GM18502 (cell line): Measurements from ENCODE around the gene EMC9.

Source experiments
- ATAC-seq: cut with Tn5 transposase; IDR thresholded peaks from one replicate; pipeline ENCODE4 v1.9.1; 2021; ENCODE audit warnings: mild to moderate bottlenecking; ENCODE audit not compliant: unreplicated experiment, poor library complexity

The EMC9 gene

DNA sequence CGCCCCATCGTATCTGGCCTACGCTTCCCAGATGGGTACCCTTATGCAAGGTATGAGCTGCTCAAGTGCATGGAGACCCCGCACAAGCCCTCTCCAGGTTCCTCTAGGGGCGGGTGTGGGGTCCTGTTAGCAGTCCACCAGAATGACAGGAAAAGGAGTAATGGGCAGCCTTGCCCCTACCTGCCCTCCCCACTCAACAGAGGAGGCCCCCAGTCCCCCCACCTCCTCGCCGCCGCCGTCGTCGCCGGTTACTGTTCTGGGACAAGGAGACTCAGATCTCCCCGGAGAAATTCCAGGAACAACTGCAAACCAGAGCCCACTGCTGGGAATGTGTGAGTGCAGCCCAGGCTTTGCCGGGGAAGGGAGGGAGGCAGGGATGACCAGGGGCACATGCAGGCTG, 36.5 kb upstream of the EMC9 start:
- ATAC-seq = no peak

DNA sequence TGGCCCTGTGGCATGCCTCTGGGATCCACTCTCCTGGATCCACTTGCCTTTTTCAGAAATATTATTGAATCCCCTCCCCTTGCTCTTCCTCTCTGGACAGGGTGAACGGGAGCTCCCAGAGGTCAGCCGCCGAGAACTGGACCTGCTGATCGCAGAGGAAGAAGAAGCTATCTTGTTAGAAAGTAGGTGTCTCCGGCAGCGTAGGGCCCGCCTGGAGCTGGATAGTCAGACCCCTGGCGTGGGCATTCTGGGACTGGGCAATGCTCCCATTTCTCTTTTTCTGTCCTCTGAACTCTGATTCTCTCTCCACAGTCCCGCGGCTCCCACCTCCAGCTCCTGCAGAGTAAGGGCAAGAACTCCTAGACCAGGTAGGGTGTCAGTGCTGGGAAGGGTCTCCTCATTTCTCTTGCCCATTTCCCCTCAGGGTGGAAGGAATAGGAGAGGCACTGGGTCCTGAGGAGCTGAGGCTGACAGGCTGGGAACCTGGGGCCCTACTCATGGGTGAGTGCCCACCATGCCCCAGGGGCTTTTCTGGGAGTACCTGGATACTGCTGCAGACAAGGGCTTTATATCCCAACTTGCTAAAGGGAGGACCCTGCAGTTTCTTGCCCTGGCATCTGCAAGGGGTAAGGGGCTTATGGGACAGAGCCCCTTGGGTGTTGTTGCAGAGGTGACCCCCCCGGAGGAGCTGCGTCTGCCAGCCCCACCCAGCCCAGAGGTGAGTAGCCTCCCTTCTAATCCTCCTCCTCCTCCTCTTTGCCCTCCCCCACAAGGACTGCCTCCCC, 35.8 kb upstream of the EMC9 start:
- ATAC-seq = no peak

DNA sequence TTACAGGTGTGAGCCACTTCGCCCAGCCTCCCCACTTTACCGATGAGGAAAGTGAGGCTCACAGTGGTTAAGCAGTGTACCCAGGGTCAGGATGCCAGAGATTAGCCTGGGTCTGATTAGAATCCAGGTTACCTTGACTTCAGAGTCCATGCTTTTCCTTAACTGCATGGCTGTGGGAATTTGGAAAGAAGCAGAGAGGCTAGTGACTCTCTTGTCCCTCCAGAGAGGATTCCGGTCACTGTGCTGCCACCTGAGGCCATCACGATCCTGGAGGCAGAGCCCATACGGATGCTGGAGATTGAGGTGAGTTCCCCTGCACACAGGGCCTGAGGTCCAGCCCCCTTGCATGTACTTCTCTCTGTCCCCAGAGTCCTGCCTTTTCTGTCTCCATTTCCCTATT, 35.2 kb upstream of the EMC9 start:
- no peak for ATAC-seq

DNA sequence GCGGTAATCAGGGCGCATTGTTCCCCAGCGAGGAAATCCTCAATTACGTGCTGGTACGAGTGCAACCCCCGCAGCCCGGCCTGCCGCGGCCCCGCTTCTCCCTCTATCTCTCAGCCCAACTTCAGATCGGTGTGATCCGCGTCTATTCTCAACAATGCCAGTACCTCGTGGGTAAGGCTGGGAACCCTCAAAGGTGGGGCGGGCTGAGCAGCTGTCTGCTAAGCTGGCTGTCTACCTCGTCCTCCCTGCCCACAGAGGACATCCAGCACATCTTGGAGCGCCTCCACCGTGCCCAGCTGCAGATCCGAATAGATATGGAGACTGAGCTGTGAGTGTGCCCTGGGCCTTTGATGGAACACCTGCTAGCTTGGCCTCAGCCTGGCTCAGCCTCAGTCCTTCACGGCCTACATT, 31.5 kb upstream of the EMC9 start:
- ATAC-seq = no peak

DNA sequence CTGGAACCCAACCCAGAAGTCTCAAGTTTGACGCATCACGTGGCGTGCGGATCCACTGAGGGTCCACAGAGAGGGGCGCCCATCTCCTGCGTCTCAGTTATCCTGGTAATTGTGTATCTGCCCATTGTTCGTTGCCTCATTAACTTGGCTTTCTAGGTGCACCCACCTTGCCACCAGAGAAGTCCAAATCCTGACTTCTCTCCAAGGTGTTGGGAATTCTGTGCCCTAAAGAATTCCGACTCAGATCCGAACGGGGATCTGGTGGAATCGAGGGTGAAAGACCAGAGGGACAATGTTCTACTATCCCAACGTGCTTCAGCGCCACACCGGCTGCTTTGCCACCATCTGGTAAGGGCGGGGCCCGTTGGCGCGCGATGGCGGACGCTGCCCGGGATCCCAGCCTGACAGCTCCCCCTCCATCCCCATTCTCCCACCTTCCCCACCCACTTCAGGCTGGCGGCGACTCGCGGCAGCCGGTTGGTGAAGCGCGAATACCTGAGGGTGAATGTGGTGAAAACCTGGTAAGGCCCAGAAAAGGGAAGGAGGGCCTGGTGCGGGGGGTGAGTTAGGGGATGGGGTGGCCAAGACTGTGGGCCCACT, 31.0 kb upstream of the EMC9 start:
- ATAC-seq = no peak

DNA sequence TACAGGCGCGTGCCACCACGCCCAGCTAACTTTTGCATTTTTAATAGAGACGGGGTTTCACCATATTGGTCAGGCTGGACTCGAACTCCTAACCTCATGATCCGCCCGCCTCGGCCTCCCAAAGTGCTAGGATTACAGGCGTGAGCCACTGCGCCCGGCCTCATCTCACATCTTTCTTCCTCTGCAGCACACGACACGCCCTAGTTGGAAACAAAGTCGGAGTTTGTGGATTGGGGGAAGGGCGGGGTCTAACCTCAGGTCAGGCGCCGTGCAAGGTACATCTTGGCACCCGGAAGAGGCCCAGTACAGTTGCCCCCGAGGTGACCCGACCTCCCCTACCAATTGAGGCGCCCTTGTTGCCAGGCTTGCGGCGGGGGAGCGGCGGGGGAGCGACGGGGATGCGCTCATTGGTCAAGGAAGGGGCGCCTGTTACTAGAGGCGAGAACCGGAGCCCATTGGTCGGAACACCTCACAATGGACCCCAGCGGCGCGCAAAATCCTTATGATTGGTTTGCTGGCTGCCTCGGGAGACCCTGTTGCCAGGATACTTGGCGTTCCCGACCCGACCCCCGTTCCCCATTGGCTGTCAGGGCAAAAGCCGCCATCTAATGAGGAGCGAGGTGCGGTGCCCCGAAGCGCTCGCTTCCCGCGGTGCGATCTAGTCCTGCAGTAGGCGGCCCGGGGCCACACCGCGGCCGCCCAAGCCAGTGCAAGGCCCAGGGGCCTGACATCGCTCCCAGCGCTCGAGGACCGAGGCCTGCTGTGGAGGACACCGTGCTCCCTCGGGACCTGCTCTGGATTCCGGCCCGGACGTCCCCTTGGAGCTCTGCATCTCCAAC, 30.2 kb upstream of the EMC9 start, which contains the start of gene REC8:
Gene REC8, plus strand, starts transcription at position 659 of the 839 bp plus-strand sequence. CDS start 473 bp downstream, outside the sequence.
- ATAC-seq = peak; percentile 92

DNA sequence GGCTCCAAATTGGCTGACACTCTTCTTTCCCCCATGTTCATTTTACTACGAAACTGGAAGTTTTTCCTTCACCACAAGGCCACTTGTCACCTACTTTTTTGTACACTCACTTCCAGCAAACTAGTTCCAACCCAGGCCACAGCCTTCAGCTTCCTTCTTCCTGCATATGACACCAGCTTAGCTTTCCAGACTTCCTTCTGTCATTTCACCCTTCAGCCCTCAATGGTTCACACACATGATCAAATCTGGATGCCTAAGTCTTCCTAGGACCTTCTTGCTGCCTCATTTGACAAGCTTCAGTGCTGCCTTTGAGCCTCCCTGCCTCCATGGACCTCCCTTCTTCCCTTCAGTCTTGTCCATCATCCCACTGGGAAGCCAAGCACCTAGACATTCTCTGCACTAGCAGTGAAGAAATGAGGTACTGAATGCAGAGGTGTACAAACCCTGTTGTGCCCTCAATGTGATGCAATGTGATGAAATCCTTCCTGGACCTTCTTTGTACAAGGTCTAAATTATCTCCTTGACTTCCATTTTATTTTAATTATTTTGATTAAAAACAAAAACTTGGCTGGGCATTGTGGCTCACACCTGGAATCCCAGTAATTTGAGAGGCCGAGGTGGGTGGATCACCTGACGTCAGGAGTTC, 26.2 kb upstream of the EMC9 start:
- ATAC-seq = no peak

DNA sequence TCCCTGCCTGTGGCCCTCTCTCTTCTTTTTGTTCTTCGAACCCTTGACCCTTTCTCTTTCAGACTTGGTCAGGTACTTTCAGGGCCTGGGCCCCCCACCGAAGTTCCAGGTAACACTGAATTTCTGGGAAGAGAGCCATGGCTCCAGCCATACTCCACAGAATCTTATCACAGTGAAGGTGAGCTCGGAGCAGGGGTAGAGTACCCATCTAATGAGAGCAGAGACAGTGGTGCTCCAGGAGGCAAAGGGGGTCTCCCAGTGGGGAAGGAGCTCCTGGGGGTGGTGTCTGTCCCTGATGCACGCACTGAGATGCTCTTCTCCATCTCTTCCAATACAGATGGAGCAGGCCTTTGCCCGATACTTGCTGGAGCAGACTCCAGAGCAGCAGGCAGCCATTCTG, 24.4 kb upstream of the EMC9 start:
- no peak for ATAC-seq

DNA sequence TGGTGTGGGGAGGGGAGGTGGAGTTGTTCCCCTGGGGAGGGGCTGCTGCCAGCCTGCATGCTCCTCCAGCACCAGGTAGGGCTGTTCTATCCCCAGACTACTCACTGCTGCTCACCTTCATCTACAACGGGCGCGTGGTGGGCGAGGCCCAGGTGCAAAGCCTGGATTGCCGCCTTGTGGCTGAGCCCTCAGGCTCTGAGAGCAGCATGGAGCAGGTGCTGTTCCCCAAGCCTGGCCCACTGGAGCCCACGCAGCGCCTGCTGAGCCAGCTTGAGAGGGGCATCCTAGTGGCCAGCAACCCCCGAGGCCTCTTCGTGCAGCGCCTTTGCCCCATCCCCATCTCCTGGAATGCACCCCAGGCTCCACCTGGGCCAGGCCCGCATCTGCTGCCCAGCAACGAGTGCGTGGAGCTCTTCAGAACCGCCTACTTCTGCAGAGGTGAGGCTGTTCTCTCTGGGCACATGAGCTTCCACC, 23.2 kb upstream of the EMC9 start:
- ATAC-seq = no peak

DNA sequence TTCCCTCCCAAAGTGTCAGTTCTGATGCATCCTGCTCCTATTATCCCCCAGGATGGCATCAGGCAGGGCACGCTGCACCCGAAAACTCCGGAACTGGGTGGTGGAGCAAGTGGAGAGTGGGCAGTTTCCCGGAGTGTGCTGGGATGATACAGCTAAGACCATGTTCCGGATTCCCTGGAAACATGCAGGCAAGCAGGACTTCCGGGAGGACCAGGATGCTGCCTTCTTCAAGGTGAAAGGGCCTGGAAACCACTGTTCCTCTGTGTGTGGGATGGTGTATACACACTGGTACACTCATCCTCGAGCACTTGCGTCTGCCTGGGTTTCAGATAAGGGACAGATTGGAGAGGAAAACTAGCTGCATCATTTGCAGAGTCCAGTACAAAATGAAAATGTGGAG, 20.7 kb upstream of the EMC9 start:
- ATAC-seq = no peak

DNA sequence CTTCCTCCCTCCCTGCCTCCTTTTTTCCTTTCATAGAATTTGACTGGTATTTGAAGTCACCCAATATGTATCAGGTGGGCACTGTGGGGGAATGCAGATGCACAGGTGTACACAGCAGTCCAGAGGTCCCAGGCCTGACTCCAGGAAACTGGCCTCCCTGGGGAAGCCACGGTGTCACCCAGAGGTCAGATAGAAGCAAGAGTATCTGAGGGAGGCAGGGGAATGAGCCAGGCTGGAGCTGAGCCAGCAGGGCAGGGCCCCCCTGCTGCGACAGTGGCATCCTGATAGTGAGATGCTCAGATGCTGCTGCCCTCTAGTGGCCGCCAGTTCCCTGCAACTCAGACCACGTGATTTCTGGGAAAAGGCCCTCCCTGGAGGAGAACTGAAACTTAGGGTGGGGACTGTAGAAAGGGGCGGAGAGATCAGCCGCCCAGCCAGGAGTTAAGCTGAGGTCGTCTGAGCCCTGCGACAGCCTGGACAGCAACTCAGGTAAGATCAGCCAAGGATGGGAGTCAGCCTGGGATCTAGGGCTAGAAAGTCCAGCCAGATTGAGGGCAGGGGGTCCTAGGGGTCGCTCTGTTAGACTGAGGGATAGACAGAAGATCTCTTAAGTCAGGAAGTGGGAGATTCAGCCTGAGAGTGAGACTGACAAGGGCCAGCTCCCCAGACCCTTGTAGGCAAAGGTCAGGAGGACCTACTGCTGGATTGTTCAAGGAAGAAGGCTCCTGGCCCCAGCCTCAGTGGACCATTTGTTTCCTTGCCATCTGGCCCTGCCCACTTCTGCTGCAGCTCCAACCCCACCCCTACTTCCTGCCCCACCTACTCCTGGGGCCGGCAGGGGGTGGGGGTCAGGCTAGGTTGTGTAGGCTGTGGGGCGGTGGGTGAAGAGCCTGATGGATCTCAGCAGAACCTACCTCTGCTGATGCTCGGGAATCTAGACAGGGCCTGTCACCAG, 19.7 kb upstream of the EMC9 start, which contains the start of gene IRF9:
Gene IRF9, plus strand, starts transcription at position 416 of the 955 bp plus-strand sequence. CDS start 880 bp downstream, outside the sequence.
- peak; percentile 81 for ATAC-seq

DNA sequence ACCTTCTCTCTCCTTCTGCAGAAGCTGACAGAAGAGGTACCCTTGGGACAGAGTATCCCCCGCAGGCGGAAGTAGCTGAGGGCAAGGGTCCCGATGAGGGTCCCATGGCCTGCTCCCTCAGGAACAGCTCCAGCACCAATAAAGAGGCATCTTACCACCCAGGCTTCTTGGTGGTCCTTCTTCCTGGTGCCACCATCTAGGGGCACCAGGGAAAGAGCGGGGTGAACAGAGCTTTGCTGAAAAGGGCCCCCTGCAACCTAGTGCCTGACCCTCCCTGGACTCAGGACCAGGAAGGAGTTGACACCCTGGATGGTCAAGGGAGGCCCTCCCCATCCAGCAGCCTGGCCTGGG, 19.1 kb upstream of the EMC9 start:
- no peak for ATAC-seq

DNA sequence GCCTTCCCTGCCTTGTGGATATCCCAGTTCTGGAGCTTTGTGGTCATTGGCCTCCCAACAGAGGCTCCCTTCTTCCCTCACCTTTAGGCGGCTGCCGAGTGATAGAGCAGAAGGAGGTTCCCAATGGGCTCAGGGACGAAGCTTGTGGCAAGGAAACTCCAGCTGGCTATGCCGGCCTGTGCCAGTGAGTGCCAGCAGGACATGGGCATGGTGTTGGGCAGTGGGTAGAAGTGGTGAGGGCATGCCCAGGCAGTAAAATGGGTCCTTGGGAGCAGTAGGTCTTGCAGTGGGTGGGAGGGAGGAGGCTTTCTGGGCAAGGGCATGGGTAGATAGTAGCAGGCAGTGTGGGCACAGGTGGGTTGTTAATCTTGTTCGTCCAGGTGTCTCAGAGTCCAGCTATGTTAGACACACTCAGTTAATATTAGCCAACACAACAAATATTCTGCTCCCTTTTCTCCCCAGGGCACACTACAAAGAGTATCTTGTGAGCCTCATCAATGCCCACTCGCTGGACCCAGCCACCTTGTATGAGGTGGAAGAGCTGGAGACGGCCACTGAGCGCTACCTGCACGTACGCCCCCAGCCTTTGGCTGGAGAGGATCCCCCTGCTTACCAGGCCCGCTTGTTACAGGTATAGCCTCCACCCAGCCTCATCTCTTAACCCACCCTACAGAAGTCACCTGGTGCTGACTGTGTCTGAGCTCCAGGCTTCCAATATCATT, 18.5 kb upstream of the EMC9 start:
- no peak for ATAC-seq

DNA sequence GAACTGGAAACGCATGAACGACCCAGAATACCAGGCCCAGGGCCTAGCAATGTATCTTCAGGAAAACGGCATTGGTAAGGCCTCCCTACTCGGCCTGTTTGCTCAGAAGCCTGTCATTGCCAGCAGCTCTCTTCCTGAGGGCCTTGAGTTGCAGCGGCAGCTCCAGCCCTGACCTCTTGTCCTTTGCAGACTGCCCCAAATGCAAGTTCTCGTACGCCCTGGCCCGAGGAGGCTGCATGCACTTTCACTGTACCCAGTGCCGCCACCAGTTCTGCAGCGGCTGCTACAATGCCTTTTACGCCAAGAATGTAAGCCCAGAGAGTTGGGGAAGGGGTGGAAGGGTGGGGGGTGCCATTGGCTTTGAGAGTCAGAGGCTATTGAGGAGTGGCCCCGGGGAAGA, 15.9 kb upstream of the EMC9 start:
- ATAC-seq = no peak

DNA sequence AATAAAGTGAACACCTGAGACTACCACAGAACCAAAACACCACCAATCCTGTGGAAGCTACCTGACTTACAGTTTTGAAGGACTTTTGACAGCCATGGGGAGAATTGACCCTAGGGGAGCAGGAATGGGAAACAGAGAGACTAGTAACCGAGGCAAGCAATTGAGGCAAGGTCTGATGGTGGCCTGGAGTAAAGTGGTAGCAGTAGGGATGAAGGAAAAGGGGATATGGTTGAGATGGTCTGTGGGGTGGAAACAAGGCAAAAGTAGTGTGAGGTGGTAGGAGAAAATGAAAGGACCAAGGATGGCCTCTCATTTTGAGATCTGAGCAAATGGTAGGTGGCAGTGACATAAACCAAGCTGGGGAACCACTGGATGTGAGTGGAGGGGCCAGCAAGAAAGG, 15.4 kb upstream of the EMC9 start:
- no peak for ATAC-seq

DNA sequence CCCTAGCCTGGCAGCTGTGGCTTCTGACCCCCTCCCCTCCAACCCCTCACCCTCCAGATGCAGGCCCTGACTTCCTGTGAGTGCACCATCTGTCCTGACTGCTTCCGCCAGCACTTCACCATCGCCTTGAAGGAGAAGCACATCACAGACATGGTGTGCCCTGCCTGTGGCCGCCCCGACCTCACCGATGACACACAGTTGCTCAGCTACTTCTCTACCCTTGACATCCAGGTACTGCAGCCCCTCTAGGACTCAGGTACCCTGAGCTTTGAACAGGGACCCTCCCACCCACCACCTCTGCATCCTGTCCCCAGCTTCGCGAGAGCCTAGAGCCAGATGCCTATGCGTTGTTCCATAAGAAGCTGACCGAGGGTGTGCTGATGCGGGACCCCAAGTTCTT, 13.7 kb upstream of the EMC9 start:
- no peak for ATAC-seq

DNA sequence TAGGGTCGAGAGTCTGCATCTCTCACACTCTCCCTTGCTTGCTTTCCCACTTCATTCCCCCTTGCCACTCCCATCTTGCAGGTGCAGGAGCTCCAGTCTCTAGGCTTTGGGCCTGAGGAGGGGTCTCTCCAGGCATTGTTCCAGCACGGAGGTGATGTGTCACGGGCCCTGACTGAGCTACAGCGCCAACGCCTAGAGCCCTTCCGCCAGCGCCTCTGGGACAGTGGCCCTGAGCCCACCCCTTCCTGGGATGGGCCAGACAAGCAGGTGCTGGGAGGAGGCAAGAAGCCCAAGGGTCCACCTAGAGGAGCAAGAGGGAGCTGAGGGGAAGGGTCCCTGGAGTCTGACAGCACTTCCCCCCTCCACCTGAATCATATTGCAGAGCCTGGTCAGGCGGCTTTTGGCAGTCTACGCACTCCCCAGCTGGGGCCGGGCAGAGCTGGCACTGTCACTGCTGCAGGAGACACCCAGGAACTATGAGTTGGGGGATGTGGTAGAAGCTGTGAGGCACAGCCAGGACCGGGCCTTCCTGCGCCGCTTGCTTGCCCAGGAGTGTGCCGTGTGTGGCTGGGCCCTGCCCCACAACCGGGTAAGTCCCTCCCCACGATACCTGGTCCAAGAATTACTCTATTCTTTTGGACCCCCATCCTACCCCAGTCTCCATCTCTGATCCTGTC, 10.2 kb upstream of the EMC9 start:
- no peak for ATAC-seq

DNA sequence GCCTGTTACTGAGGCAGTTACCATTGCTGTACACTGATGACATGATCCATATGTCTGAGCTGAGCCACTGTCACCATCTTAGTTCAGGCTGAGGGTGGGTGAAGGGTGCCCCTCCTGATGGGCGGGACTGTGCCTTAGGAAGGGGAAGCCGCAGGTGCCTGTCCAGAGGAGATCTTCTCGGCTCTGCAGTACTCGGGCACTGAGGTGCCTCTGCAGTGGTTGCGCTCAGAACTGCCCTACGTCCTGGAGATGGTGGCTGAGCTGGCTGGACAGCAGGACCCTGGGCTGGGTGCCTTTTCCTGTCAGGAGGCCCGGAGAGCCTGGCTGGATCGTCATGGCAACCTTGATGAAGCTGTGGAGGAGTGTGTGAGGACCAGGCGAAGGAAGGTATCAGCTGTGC, 9.6 kb upstream of the EMC9 start:
- no peak for ATAC-seq
